WTC11 (cell line): ENCODE results near the gene TMEM212. TPM values are rescaled to one million over a fixed set of nuclear protein-coding genes. Genes with fewer than 3 reads are reported as not detected.

Experiments used
- ATAC-seq: fragments of 200-7000 bp; cut with Tn5 transposase; 2 replicates; pipeline ENCODE4 v1.10.0; 2021; ENCODE audit warnings: mild to moderate bottlenecking, moderate library complexity
- CTCF ChIA-PET: fragments of 300-600 bp; sonication (Branson Sonifier 250); formaldehyde crosslinking; loops from one replicate; lab custom pipeline; 2021; ENCODE audit warnings: antibody characterized with exemption; lab: Charles Lee
- POLR2A ChIA-PET: fragments of 350-600 bp; sonication (Branson Sonifier 250); formaldehyde crosslinking; loops from one replicate; lab custom pipeline; 2021; ENCODE audit warnings: antibody characterized with exemption; lab: Charles Lee
- DNase-seq: peaks from one replicate; pipeline ENCODE4 v3.0.0; 2021; ENCODE audit warnings: low spot score
- H3K27ac Mint-ChIP-seq: 2 replicates; pipeline ENCODE4 v1.8.0; 2021; ENCODE audit warnings: mixed read lengths
- H3K27me3 Mint-ChIP-seq: 2 replicates; pipeline ENCODE4 v1.8.0; 2021; ENCODE audit warnings: low read depth, mild to moderate bottlenecking, moderate library complexity, mixed read lengths
- H3K36me3 Mint-ChIP-seq: 2 replicates; pipeline ENCODE4 v1.8.0; 2021; ENCODE audit warnings: mixed read lengths
- H3K4me1 Mint-ChIP-seq: 2 replicates; pipeline ENCODE4 v1.8.0; 2022; ENCODE audit warnings: mixed read lengths
- H3K4me3 Mint-ChIP-seq: 2 replicates; pipeline ENCODE4 v1.8.0; 2021; ENCODE audit warnings: mild to moderate bottlenecking, moderate library complexity, mixed read lengths
- H3K9me3 Mint-ChIP-seq: 2 replicates; pipeline ENCODE4 v1.8.0; 2021; ENCODE audit warnings: mixed read lengths
- ATF1 ChIP-seq: sonication (generic); formaldehyde crosslinking; IDR thresholded peaks from 2 replicates; pipeline ENCODE4 v1.8.1; 2023; ENCODE audit warnings: mild to moderate bottlenecking, moderate library complexity, missing genetic modification reagents
- CDX4 ChIP-seq: fragments of 250-450 bp; sonication (Bioruptor Pico); IDR thresholded peaks from 2 replicates; pipeline ENCODE4 v1.9.0; 2021; ENCODE audit warnings: moderate library complexity, mild to moderate bottlenecking, inconsistent platforms, borderline replicate concordance
- ELF4 ChIP-seq: sonication (generic); formaldehyde crosslinking; IDR thresholded peaks from 2 replicates; pipeline ENCODE4 v1.8.1; 2022; ENCODE audit warnings: low read depth, mild to moderate bottlenecking, moderate library complexity, missing genetic modification reagents
- FOXJ3 ChIP-seq: sonication (generic); formaldehyde crosslinking; IDR thresholded peaks from 2 replicates; pipeline ENCODE4 v1.9.0; 2021; ENCODE audit warnings: missing genetic modification reagents, mild to moderate bottlenecking, borderline replicate concordance
- FOXK1 ChIP-seq: sonication (generic); formaldehyde crosslinking; IDR thresholded peaks from 2 replicates; pipeline ENCODE4 v1.8.0; 2022; ENCODE audit warnings: mild to moderate bottlenecking, moderate library complexity, missing genetic modification reagents
- HMGXB4 ChIP-seq: sonication (generic); formaldehyde crosslinking; IDR thresholded peaks from 2 replicates; pipeline ENCODE4 v1.8.1; 2023; ENCODE audit warnings: mild to moderate bottlenecking, moderate library complexity, missing genetic modification reagents
- IRF2 ChIP-seq: sonication (generic); formaldehyde crosslinking; IDR thresholded peaks from 2 replicates; pipeline ENCODE4 v1.8.0; 2022; ENCODE audit warnings: low read depth, missing genetic modification reagents, borderline replicate concordance
- MXD4 ChIP-seq: fragments of 250-450 bp; sonication (Bioruptor Pico); IDR thresholded peaks from 2 replicates; pipeline ENCODE4 v1.8.0; 2021; ENCODE audit warnings: mild to moderate bottlenecking, moderate library complexity, borderline replicate concordance
- NFYB ChIP-seq: sonication (generic); formaldehyde crosslinking; conservative IDR thresholded peaks from 2 replicates; pipeline ENCODE4 v1.8.0; 2022; ENCODE audit warnings: low read depth, missing genetic modification reagents
- PREB ChIP-seq: sonication (generic); formaldehyde crosslinking; IDR thresholded peaks from 2 replicates; pipeline ENCODE4 v1.8.1; 2022; ENCODE audit warnings: mild to moderate bottlenecking, missing genetic modification reagents, moderate library complexity, borderline replicate concordance
- RORB ChIP-seq: fragments of 250-450 bp; sonication (Bioruptor Pico); IDR thresholded peaks from 2 replicates; pipeline ENCODE4 v1.9.0; 2021; ENCODE audit warnings: mild to moderate bottlenecking
- SMAD3 ChIP-seq: sonication (generic); formaldehyde crosslinking; IDR thresholded peaks from 2 replicates; pipeline ENCODE4 v1.8.0; 2022; ENCODE audit warnings: missing genetic modification reagents, mild to moderate bottlenecking, borderline replicate concordance
- SOX15 ChIP-seq: fragments of 250-450 bp; sonication (Bioruptor Pico); IDR thresholded peaks from 2 replicates; pipeline ENCODE4 v1.9.0; 2021; ENCODE audit warnings: mild to moderate bottlenecking
- SP1 ChIP-seq: sonication (generic); formaldehyde crosslinking; conservative IDR thresholded peaks from 2 replicates; pipeline ENCODE4 v1.8.1; 2022; ENCODE audit warnings: missing genetic modification reagents
- TCF7 ChIP-seq: sonication (generic); formaldehyde crosslinking; IDR thresholded peaks from 2 replicates; pipeline ENCODE4 v1.8.0; 2022; ENCODE audit warnings: mild to moderate bottlenecking, low read depth, missing genetic modification reagents, moderate library complexity
- TEAD4 ChIP-seq: sonication (generic); formaldehyde crosslinking; IDR thresholded peaks from 2 replicates; pipeline ENCODE4 v1.8.0; 2022; ENCODE audit warnings: mild to moderate bottlenecking, missing genetic modification reagents
- ZMAT4 ChIP-seq: fragments of 250-450 bp; sonication (Bioruptor Pico); IDR thresholded peaks from 2 replicates; pipeline ENCODE4 v1.9.0; 2021; ENCODE audit warnings: mild to moderate bottlenecking
- ZNF219 ChIP-seq: sonication (generic); formaldehyde crosslinking; IDR thresholded peaks from 2 replicates; pipeline ENCODE4 v1.8.0; 2023; ENCODE audit warnings: missing genetic modification reagents, mild to moderate bottlenecking, borderline replicate concordance
- ZNF232 ChIP-seq: sonication (generic); formaldehyde crosslinking; IDR thresholded peaks from 2 replicates; pipeline ENCODE4 v1.8.0; 2022; ENCODE audit warnings: mild to moderate bottlenecking, missing genetic modification reagents
- ZNF281 ChIP-seq: sonication (generic); formaldehyde crosslinking; IDR thresholded peaks from 2 replicates; pipeline ENCODE4 v1.8.0; 2023; ENCODE audit warnings: mild to moderate bottlenecking, missing genetic modification reagents
- ZNF317 ChIP-seq: sonication (generic); formaldehyde crosslinking; IDR thresholded peaks from 2 replicates; pipeline ENCODE4 v1.8.1; 2023; ENCODE audit warnings: low read depth, mild to moderate bottlenecking, moderate library complexity, missing genetic modification reagents, borderline replicate concordance
- ZNF512 ChIP-seq: sonication (generic); formaldehyde crosslinking; IDR thresholded peaks from 2 replicates; pipeline ENCODE4 v1.8.1; 2022; ENCODE audit warnings: missing genetic modification reagents, borderline replicate concordance
- total RNA-seq: library from RNA; stranded (reverse); gene quantifications from 3 replicates; pipeline ENCODE4 v1.2.3, GENCODE V29; 2021

The TMEM212 gene
- total RNA-seq, 1 experiment from 2014 or later: not detected

- no peak for TF ChIP-seq ZNF512 (CRISPR knock-in tag)
- no peak for TF ChIP-seq ZNF281 (CRISPR knock-in tag)
- no peak for TF ChIP-seq RORB
- TF ChIP-seq HMGXB4: no peak
- no peak for TF ChIP-seq NFYB (CRISPR knock-in tag)
- TF ChIP-seq, all 79 proteins: peak for 0
Observed at GRCh38 chr3:171883893-171884279, 40.7 kb downstream of the TMEM212 start (continued).

- peaks cover 26% of the 10 kb centered on the region for H3K36me3 Mint-ChIP-seq
- H3K4me1 Mint-ChIP-seq: peaks cover 24% of the 10 kb centered on the region
- H3K9me3 Mint-ChIP-seq: peaks cover 35% of the 10 kb centered on the region
- CTCF ChIA-PET: no interaction called here
- H3K27ac Mint-ChIP-seq: no peak overlapping the region
- TF ChIP-seq ZNF219 (CRISPR knock-in tag) (no peak), IRF2 (CRISPR knock-in tag) (no peak), ZNF317 (no peak), ATF1 (CRISPR knock-in tag) (no peak), TEAD4 (CRISPR knock-in tag) (no peak), FOXK1 (CRISPR knock-in tag) (no peak), TCF7 (no peak), HMGXB4 (no peak), SMAD3 (CRISPR knock-in tag) (no peak), ZMAT4 (CRISPR knock-in tag) (no peak), MXD4 (CRISPR knock-in tag) (no peak), ZNF232 (CRISPR knock-in tag) (no peak), CDX4 (CRISPR knock-in tag) (no peak), PREB (CRISPR knock-in tag) (no peak), FOXJ3 (no peak), SP1 (CRISPR knock-in tag) (no peak), RORB (no peak), SOX15 (CRISPR knock-in tag) (no peak), ELF4 (CRISPR knock-in tag) (no peak), NFYB (CRISPR knock-in tag) (no peak)
- H3K4me3 Mint-ChIP-seq: no peak overlapping the region
- ATAC-seq: no peak
- no peak for DNase-seq
- H3K27me3 Mint-ChIP-seq: no peaks in the 10 kb centered on the region; the same call in 1 of the 2 replicates
- POLR2A ChIA-PET: no interaction called here
Observed at GRCh38 chr3:171888466-171888865, 45.3 kb downstream of the TMEM212 start.
